Glutamatergic neuron (in vitro differentiated cells): ENCODE measurements around the gene OR6B3. TPM values are rescaled to one million over a fixed set of nuclear protein-coding genes. Genes with fewer than 3 reads are reported as not detected.
A peak's percentile ranks its signal among the peaks of the same experiment; 100 is the strongest.

Experiments used
- DNase-seq: peaks from one replicate; pipeline ENCODE4 v3.0.0; 2022
- H3K27ac Mint-ChIP-seq: one replicate; pipeline ENCODE4 v1.8.0; 2020; ENCODE audit warnings: mild to moderate bottlenecking, mixed read lengths, inconsistent platforms; ENCODE audit not compliant: unreplicated experiment
- H3K27me3 Mint-ChIP-seq: one replicate; pipeline ENCODE4 v1.8.0; 2020; ENCODE audit warnings: mild to moderate bottlenecking, moderate library complexity, mixed read lengths, inconsistent platforms; ENCODE audit not compliant: unreplicated experiment
- H3K36me3 Mint-ChIP-seq: one replicate; pipeline ENCODE4 v1.8.0; 2020; ENCODE audit warnings: mild to moderate bottlenecking, mixed read lengths, inconsistent platforms; ENCODE audit not compliant: unreplicated experiment
- H3K4me1 Mint-ChIP-seq: one replicate; pipeline ENCODE4 v1.8.0; 2020; ENCODE audit warnings: mild to moderate bottlenecking, low read depth, mixed read lengths, inconsistent platforms; ENCODE audit not compliant: unreplicated experiment
- H3K4me3 Mint-ChIP-seq: one replicate; pipeline ENCODE4 v1.8.0; 2020; ENCODE audit warnings: mild to moderate bottlenecking, mixed read lengths, inconsistent platforms; ENCODE audit not compliant: unreplicated experiment
- H3K9me3 Mint-ChIP-seq: one replicate; pipeline ENCODE4 v1.8.0; 2020; ENCODE audit warnings: mild to moderate bottlenecking, moderate library complexity, mixed read lengths, inconsistent platforms; ENCODE audit not compliant: unreplicated experiment
- long read RNA-seq: library from polyadenylated mRNA; unstranded; transcript quantifications from one replicate; pipeline ENCODE4 v2.0.0, GENCODE V29; 2020; ENCODE audit not compliant: unreplicated experiment
- total RNA-seq: library from RNA; stranded (reverse); fragmentation: NEBNext Ultra II Directional; extraction: Animal tissue kit (Norgen Biotek cat#: 25700); gene quantifications from one replicate; pipeline ENCODE4 v1.2.1, GENCODE V29; 2021; ENCODE audit not compliant: unreplicated experiment
- TF ChIP-seq, protein P1 (sequence below): fragments of 200-600 bp; sonication (generic); IDR thresholded peaks from one replicate; pipeline ENCODE4 v1.5.0; 2021; ENCODE audit not compliant: partially characterized antibody, unreplicated experiment

OR6B3 gene
- not detected for total RNA-seq
- long read RNA-seq, result 0 reads

DNA sequence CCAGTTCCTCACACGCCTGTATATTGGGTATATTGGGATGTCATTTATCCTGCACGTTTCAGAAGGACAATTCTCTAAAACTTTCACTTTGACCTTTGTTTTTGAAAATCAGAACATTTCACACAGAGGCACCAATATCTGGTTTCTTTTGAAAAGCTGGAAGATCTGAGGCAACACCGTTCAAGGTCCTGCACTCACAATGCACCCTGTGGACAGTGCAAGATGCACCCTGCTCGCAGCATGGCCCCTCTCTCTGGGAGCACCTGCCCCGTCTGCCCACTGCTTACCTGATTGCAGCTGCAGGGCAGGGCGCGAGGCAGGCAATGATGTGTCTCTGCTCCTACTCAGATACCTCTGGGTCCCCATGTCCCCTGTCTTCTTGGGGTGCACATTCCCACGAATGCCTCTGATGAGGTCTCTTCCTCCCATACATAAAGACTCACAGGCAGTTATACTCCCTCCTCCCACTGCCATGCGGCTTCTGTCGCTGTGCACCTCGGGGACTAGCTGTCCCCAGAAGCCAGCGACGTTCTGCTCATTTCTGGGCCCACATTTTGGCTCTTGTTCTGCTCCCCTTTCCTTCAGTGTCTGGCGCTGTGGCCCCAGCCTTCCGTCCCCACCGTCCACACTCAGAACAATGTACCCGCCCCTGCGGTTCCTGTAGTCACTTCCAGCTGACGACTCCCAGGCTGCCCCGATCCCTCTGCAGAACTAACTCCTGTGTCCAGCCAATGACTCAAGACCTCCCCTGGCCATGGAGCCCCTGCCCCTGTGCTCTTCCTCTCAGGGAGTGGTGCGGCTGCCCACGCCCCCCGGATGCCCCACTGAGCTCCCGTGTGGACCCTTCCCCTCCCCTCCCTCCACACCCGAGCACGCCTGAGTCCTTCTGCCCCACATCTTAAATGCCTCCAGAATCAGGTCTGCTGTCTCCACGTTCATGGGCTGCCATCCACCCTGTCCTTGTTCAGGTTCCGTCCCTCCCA lies at the start of gene OR6B3:
Gene OR6B3 (minus strand): TSS at position 349 of the 983 bp plus-strand sequence.
- Mint-ChIP-seq H3K27me3 (peaks cover 10% of the 10 kb centered on the region), H3K4me3 (no peak within 1 kb of the TSS), H3K4me1 (peaks cover 2% of the 10 kb centered on the region), H3K36me3 (no peaks in the 10 kb centered on the region), H3K27ac (no peak within 1 kb of the TSS), H3K9me3 (peaks cover 10% of the 10 kb centered on the region)
- TF ChIP-seq, protein P1, sequence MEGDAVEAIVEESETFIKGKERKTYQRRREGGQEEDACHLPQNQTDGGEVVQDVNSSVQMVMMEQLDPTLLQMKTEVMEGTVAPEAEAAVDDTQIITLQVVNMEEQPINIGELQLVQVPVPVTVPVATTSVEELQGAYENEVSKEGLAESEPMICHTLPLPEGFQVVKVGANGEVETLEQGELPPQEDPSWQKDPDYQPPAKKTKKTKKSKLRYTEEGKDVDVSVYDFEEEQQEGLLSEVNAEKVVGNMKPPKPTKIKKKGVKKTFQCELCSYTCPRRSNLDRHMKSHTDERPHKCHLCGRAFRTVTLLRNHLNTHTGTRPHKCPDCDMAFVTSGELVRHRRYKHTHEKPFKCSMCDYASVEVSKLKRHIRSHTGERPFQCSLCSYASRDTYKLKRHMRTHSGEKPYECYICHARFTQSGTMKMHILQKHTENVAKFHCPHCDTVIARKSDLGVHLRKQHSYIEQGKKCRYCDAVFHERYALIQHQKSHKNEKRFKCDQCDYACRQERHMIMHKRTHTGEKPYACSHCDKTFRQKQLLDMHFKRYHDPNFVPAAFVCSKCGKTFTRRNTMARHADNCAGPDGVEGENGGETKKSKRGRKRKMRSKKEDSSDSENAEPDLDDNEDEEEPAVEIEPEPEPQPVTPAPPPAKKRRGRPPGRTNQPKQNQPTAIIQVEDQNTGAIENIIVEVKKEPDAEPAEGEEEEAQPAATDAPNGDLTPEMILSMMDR, result no peak
- no peak for DNase-seq

GRCh38 chr2:240098349-240098748 lies 45.0 kb upstream of the OR6B3 start:
- Mint-ChIP-seq H3K4me1 (no peaks in the 10 kb centered on the region), H3K27ac (no peak overlapping the region), H3K4me3 (no peak overlapping the region), H3K27me3 (peaks cover 5% of the 10 kb centered on the region), H3K9me3 (peaks cover 7% of the 10 kb centered on the region), H3K36me3 (peaks cover 28% of the 10 kb centered on the region)
- DNase-seq, result no peak
- TF ChIP-seq, protein P1, result no peak

DNA sequence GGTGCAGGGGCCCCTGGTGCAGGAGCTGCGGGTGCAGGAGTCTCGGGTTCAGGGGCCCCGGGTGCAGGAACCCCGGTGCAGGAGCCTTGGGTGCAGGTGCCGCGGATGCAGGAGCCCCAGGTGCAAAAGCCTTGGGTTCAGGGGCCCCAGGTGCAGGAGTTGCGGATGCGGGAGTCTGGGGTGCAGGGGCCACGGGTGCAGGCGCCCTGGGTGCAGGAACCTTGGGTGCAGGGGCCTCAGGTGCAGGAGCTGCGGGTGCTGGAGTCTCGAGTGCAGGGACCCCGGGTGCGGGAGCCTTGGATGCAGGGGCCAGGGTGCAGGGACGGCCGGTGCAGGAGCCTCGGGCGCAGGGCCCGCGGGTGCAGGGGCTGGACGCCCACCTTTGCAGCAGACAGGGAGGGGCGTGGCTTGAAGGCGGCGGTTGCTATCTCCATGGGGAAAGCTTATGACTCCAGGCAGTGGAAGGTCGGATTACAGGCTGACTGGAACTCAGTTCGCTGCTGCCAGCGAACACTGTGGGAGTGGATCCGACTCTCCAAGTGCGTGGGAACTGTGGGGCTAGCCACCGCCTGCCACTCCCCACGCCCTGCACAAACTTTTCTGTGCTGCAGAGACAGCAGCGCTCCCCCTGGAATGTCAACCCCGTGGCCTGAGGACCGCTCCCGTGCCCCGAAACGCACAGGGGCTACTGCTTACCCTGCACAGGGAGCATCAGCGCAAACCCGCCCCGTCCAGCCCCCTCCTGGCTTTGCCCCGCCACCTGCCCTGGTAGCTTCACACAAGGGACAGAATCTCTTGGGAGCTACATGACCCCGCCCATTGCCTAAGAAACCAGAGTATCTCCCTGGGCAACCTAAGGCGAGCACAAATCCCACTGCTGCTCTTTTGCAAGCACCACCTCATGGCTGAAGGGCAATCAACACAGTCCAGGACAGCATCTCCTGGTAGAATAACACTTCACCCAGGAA lies 42.5 kb upstream of the OR6B3 start:
- peaks cover 7% of the 10 kb centered on the region for H3K9me3 Mint-ChIP-seq
- DNase-seq, result peak; percentile 30
- H3K27ac Mint-ChIP-seq, result no peak overlapping the region
- H3K36me3 Mint-ChIP-seq, result peaks cover 39% of the 10 kb centered on the region
- peaks cover 7% of the 10 kb centered on the region for H3K27me3 Mint-ChIP-seq
- TF ChIP-seq, protein P1, result no peak
- no peak overlapping the region for H3K4me3 Mint-ChIP-seq
- H3K4me1 Mint-ChIP-seq, result no peaks in the 10 kb centered on the region

GRCh38 chr2:240089306-240089705 lies 36.0 kb upstream of the OR6B3 start:
- Mint-ChIP-seq H3K9me3 (peaks cover 6% of the 10 kb centered on the region), H3K4me1 (no peaks in the 10 kb centered on the region), H3K27me3 (peaks cover 3% of the 10 kb centered on the region), H3K27ac (no peak overlapping the region), H3K36me3 (peaks cover 37% of the 10 kb centered on the region), H3K4me3 (no peak overlapping the region)
- DNase-seq, result no peak
- TF ChIP-seq, protein P1, result no peak
